Inflammatory macrophage (primary cell): ENCODE results near the gene RNF14.

Experiments
- DNase-seq, 2 donors: peaks; one replicate each; pipeline ENCODE4 v3.0.0-alpha.2; 2020 to 2022

RNF14 gene

GRCh38 chr5:141982626-141983025 is 13.7 kb downstream of the RNF14 start:
- no peak for DNase-seq

- no peak for DNase-seq
These were observed 17.2 kb downstream of the RNF14 start for GRCh38 chr5:141986072-141986471.

DNA sequence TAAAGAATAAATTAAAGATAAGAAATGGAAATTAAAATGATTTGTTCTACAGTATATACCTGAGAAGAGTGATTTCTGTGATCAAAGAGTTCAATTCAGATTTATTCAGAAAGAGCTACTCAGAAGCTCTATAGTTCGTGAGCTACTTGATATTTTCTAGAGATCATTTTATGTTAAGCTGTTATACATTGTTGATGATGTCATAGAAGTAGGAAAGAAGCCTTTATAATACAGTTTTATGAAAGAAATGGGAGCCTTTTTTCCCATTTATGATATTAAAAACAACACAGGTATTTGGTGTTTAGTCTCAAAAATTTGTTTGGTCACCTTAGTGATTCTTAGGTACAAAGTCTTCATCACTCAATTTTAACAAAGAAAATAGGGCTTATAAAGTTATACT is 20.8 kb downstream of the RNF14 start:
- no peak for DNase-seq

GRCh38 chr5:141992349-141992963 is 23.6 kb downstream of the RNF14 start:
- DNase-seq = peak; percentile 76

DNA sequence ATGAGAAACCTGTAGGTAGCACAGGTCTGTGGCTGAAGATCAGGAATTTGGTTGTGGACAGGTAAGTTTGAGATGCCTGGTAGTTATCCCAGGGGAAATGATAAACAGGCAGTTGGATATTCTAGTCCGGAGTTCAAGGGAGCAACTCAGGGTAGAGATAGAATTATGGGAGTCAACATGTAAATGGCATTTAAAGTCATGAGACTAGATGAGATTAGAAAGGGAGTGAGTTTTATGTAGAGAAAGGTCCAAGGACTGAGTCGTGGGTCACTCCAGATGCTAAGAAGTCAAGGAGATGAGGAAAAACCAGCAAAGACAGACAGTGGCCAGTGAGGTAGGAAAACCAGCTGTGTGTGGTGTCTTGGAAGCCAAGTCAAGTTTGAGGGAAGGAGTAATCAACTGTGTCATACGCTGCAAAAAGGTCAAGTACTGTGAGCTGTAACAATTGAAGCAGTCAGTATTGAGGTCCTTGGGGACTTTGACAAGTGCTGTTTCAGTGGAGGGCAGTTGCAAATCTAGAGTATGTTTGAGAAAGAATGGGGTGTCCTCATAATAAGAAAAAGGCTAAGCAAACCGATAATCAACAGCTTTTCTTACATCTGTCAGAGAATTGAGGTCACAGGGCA is 25.7 kb downstream of the RNF14 start:
- no peak for DNase-seq

GRCh38 chr5:141995656-141996055 is 26.8 kb downstream of the RNF14 start:
- DNase-seq = no peak

- DNase-seq = no peak
These were observed 28.6 kb downstream of the RNF14 start for GRCh38 chr5:141997358-141997960.

- no peak for DNase-seq
These were observed 31.3 kb downstream of the RNF14 start for GRCh38 chr5:142000173-142000572.

- peak; percentile 15 to 16 for DNase-seq
These were observed 32.0 kb downstream of the RNF14 start for GRCh38 chr5:142000704-142001484.

GRCh38 chr5:142003266-142003800 is 34.4 kb downstream of the RNF14 start:
- no peak for DNase-seq

GRCh38 chr5:142006363-142007236 is 37.7 kb downstream of the RNF14 start:
- DNase-seq = peak in 1 of 2 donors; percentile 48

GRCh38 chr5:142007237-142007544 is 38.3 kb downstream of the RNF14 start:
- DNase-seq = no peak

GRCh38 chr5:142008813-142009212 is 39.9 kb downstream of the RNF14 start:
- DNase-seq = no peak

- no peak for DNase-seq
These were observed 41.0 kb downstream of the RNF14 start for GRCh38 chr5:142009886-142010285.

DNA sequence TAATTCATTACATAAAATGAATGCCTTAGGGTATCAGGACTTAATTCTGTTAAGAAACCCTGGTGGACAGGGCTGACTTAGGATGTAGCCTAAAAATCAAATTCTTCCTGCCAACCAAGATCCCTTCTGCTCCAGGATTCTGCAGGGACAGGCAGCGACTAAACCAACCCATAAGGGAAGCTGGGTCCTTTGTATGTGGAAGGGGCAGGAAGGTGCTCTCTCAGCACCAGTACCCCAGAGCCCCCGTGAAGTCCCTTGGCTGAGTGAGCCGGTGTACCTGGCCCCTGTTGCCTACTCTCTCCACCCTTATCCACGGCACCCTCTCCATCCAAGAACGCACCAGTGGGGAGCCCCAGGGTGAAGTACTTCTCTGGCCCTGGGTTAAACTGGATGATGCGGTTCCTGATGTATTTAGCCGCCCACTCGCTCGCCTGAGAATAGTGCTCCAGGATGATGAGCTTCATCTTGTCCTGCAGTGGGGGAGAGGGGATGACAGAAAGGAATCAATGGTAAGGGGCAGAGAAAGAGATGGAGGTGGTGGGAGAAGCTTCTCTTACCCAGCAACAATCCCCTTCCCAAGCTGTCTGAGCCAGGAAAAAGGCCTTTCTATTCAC is 42.8 kb downstream of the RNF14 start:
- DNase-seq = no peak

DNA sequence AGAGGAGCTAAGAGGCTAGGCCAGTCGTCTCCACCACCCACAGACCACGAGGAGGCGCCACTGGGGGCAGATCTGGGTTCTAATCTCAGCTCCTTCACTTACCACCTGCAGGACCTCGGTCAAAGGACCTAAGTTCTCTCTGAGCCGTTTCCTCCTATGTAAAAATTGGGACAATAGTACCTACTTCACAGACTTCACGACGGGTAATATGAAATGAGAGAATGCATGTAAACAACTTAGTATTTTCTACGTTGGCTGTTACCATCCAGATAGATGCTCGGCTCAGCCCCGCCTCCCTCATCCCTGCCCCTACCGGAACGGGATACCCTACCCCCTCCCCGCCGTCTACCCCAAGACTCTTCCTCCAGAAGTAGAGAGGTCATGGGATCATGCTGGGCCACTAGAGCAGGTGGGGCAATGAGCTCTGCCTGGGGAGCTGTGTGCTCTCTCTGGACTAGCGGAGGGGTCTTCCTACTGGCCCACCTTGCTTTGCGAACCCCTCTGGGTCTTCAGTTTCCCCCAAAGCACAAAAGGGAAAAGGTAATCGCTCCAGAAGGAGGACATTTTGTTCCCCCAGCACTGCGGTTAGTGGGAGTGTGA is 43.4 kb downstream of the RNF14 start:
- peak; percentile 60 to 63 for DNase-seq

- peak; percentile 83 to 92 for DNase-seq
These were observed 44.0 kb downstream of the RNF14 start, which contains the start of gene GNPDA1 for GRCh38 chr5:142012792-142013388. GNPDA1 (minus strand) TSS chr5:142013027; CDS start chr5:142012035, 992 bp downstream.

DNA sequence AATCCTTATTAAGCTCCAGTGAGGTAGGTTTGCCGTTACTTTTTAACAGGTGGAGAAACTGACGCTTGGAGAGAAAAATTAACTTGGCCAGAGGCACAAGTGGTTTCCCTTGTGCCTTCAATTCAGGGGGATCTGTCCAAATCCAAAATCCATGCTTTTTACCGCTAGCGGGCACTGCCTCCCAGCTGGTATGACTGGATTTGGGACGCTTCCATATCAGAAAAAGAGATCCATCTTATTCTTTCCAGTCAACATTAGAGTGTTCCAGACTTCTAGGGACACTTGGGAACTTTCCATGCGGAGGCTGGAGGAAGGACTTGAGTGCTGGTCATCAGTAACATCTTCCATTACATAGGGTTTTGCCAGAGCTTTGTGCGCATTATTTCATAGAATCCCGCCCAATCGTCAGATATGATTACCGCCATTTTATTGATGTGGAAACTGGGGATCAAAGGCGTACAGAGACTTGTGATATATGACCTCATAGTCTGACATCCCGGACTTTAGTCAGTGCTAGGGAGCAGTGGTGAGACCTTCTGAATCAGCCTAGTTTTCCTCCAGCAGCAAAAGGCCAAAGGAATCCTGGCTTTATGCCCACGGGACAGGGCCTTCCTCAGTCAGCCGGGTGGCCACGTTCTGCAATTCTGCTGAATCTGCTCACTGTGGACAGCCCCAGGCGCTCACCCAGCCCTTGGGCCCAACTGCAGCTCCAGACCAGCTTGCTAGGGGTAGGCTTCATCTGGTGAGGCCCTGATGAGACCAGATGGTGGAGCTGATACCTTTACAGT is 45.0 kb downstream of the RNF14 start:
- DNase-seq = no peak

- peak; percentile 13 to 65 for DNase-seq
These were observed 46.1 kb downstream of the RNF14 start for GRCh38 chr5:142014911-142015584.
